ENCODE data around the gene CSN1S1. TPM values are rescaled to one million over a fixed set of nuclear protein-coding genes. Genes with fewer than 3 reads are reported as not detected.

CSN1S1 gene
- total and polyA plus RNA-seq, 4 donors: not detected

GRCh38 chr4:69909195-69909594 lies 21.7 kb upstream of the CSN1S1 start:
- Histone ChIP-seq H3K27me3 (ENCODE audit: control insufficient read depth in 4 of 4, insufficient read depth in 4 of 4, low read length in 3 of 4) (no peaks in the 10 kb centered on the region), H3K36me3 (ENCODE audit: control insufficient read depth in 4 of 4, insufficient read depth in 3 of 4, low read depth in 1 of 4, low read length in 3 of 4) (no peaks in the 10 kb centered on the region), H3K9me3 (ENCODE audit: control insufficient read depth in 4 of 4, low read length in 3 of 4) (no peaks in the 10 kb centered on the region), H3K27ac (ENCODE audit: low read depth in 1 of 2, low read length in 2 of 2) (no peak overlapping the region), H3K9ac (ENCODE audit: low read depth in 1 of 2, low read length in 2 of 2) (no peak overlapping the region), H3K4me3 (ENCODE audit: low read depth in 1 of 3, low read length in 3 of 3) (no peak overlapping the region), H3K4me1 (ENCODE audit: control insufficient read depth in 4 of 4, insufficient read depth in 4 of 4, low read length in 3 of 4) (no peaks in the 10 kb centered on the region)
- no peak for DNase-seq (ENCODE audit: low spot score)
- 92% methylated on average over 4 of the region's 4 CpGs for WGBS
- TF ChIP-seq NR2F2 (IDR thresholded peaks at IDR 0.05) (no peak), YY1 (IDR thresholded peaks at IDR 0.05) (no peak), JUND (IDR thresholded peaks at IDR 0.05) (no peak), MAX (IDR thresholded peaks at IDR 0.05) (no peak), ZBTB33 (IDR thresholded peaks at IDR 0.05) (no peak), EGR1 (IDR thresholded peaks at IDR 0.05; ENCODE audit: low read depth in 2 of 2) (no peak), SP1 (IDR thresholded peaks at IDR 0.05) (no peak), FOXA2 (IDR thresholded peaks at IDR 0.05) (no peak), HNF4A (conservative IDR thresholded peaks at IDR 0.05) (no peak), FOXA1 (IDR thresholded peaks at IDR 0.05) (no peak), GABPA (IDR thresholded peaks at IDR 0.05 in 1 of 2, conservative IDR thresholded peaks at IDR 0.05 in 1 of 2) (no peak)

- H3K27ac ChIP-seq (ENCODE audit: low read depth in 1 of 2, low read length in 2 of 2): no peak overlapping the region
- no peak overlapping the region for H3K9ac ChIP-seq (ENCODE audit: low read depth in 1 of 2, low read length in 2 of 2)
- H3K4me3 ChIP-seq (ENCODE audit: low read depth in 1 of 3, low read length in 3 of 3): no peak overlapping the region
- no peaks in the 10 kb centered on the region for H3K27me3 ChIP-seq (ENCODE audit: control insufficient read depth in 4 of 4, insufficient read depth in 4 of 4, low read length in 3 of 4)
- TF ChIP-seq REST (IDR thresholded peaks at IDR 0.05) (no peak), SP1 (IDR thresholded peaks at IDR 0.05) (no peak), CTCF (IDR thresholded peaks at IDR 0.05; ENCODE audit: low read depth, low read length, missing input control) (no peak), RAD21 (IDR thresholded peaks at IDR 0.05) (no peak), RXRA (IDR thresholded peaks at IDR 0.05) (no peak), JUND (IDR thresholded peaks at IDR 0.05) (no peak), MAX (IDR thresholded peaks at IDR 0.05) (no peak), HNF4G (IDR thresholded peaks at IDR 0.05) (no peak), FOXA2 (IDR thresholded peaks at IDR 0.05) (no peak), YY1 (IDR thresholded peaks at IDR 0.05) (no peak), GABPA (IDR thresholded peaks at IDR 0.05 in 1 of 2, conservative IDR thresholded peaks at IDR 0.05 in 1 of 2) (no peak)
- WGBS: 90% methylated on average over 2 of the region's 2 CpGs
- H3K36me3 ChIP-seq (ENCODE audit: control insufficient read depth in 4 of 4, insufficient read depth in 3 of 4, low read depth in 1 of 4, low read length in 3 of 4): no peaks in the 10 kb centered on the region
- H3K9me3 ChIP-seq (ENCODE audit: control insufficient read depth in 4 of 4, low read length in 3 of 4): no peaks in the 10 kb centered on the region
- no peak for DNase-seq (ENCODE audit: low spot score)
- no peaks in the 10 kb centered on the region for H3K4me1 ChIP-seq (ENCODE audit: control insufficient read depth in 4 of 4, insufficient read depth in 4 of 4, low read length in 3 of 4)
Measured at GRCh38 chr4:69910016-69910782, 20.7 kb upstream of the CSN1S1 start.
